ENCODE results near the gene CD82.

Gene CD82

DNA sequence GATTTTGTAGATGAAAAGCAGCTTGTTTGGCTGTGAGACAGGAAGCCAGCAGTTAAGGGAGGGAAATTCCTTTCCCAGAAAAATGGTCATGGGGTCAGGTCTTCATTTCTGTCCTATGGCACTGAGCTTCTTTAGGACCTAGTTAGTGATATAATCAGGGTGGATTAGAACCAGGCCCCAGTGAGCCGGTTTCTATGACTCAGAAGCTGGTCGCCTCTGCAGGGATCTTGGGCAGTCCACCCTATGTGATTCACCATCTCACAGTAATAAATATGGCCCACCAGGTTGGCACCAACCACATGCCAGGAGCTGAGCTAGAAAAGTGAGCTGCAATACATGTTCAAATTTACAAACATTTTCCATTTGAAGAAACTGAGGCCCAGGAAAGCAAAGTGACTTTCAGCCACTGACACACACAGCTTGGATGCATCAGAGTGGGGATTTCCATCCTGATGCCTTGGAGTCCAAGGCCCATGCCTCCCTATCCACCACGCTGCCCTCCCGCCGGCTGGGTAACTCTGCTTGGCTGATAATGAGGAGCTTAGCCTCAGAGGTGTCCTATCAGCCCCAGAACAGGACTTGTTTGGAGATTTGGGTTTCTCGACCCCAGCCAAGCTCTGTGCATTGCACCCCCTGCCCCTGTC lies 42.0 kb downstream of the CD82 start:
- no peaks in the 10 kb centered on the region for H3K9me2 ChIP-seq (replicated peaks; ENCODE audit: insufficient read depth, low read length)
- no peaks in the 10 kb centered on the region for H3K27me3 ChIP-seq (ENCODE audit: low read length)
- H3K27ac ChIP-seq (ENCODE audit: low read depth, low read length): peak overlapping the region; percentile 90
- H3K36me3 ChIP-seq (ENCODE audit: low read length): no peaks in the 10 kb centered on the region
- H3K4me3 ChIP-seq (ENCODE audit: insufficient read depth, low read length, poor library complexity, severe bottlenecking): no peak overlapping the region
- H4K20me1 ChIP-seq (ENCODE audit: low read depth, low read length): no peaks in the 10 kb centered on the region
- TF ChIP-seq CTCF (IDR thresholded peaks at IDR 0.05; ENCODE audit: insufficient read depth, low read length, poor library complexity, severe bottlenecking) (no peak), EZH2phosphoT487 (conservative IDR thresholded peaks at IDR 0.05; ENCODE audit: low read length) (no peak)
- H3K79me2 ChIP-seq (ENCODE audit: insufficient read depth, low read length): no peaks in the 10 kb centered on the region
- H3K9ac ChIP-seq (ENCODE audit: low read length): peak overlapping the region; percentile 45; the same call in 1 of the 2 replicates
- no peaks in the 10 kb centered on the region for H3K9me3 ChIP-seq (ENCODE audit: insufficient read depth, low read length)
- no peak overlapping the region for H2AFZ ChIP-seq (ENCODE audit: low read depth, low read length, severe bottlenecking)
- H3K4me2 ChIP-seq (ENCODE audit: low read depth, low read length, poor library complexity, severe bottlenecking): peak overlapping the region; percentile 50
- peaks cover 10% of the 10 kb centered on the region; the same call in 1 of the 2 replicates for H3F3A ChIP-seq (ENCODE audit: insufficient read depth)

DNA sequence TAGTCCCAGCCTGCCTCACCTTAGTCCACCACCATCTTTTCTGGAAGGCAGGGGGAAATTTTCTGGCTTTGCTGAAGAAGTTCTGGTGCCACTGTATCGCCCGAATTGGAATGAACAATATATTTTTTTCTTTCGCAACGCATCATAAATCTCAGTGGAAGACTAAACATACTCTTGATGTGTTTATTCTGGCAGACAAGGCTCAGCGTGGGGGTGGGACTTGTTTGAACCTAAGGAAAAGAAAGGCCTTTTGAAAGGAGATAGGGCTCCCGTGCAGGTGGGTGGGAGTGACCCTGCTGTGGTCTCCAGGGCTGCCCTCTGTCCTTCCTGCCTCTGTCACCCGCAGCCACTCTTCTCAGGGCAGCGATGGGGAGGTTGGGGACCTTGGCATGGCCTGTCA lies 42.5 kb downstream of the CD82 start:
- Histone ChIP-seq H3K9me3 (ENCODE audit: insufficient read depth, low read length) (no peaks in the 10 kb centered on the region), H3K4me2 (ENCODE audit: low read depth, low read length, poor library complexity, severe bottlenecking) (peak overlapping the region; percentile 50), H2AFZ (ENCODE audit: low read depth, low read length, severe bottlenecking) (no peak overlapping the region), H3K36me3 (ENCODE audit: low read length) (no peaks in the 10 kb centered on the region), H3K9ac (ENCODE audit: low read length) (peak overlapping the region; percentile 45; the same call in 1 of the 2 replicates), H3K27me3 (ENCODE audit: low read length) (no peaks in the 10 kb centered on the region), H3K4me3 (ENCODE audit: insufficient read depth, low read length, poor library complexity, severe bottlenecking) (no peak overlapping the region), H3F3A (ENCODE audit: insufficient read depth) (peaks cover 10% of the 10 kb centered on the region; the same call in 1 of the 2 replicates), H3K9me2 (replicated peaks; ENCODE audit: insufficient read depth, low read length) (no peaks in the 10 kb centered on the region), H3K27ac (ENCODE audit: low read depth, low read length) (peak overlapping the region; percentile 90), H3K79me2 (ENCODE audit: insufficient read depth, low read length) (no peaks in the 10 kb centered on the region), H4K20me1 (ENCODE audit: low read depth, low read length) (no peaks in the 10 kb centered on the region)
- TF ChIP-seq EZH2phosphoT487 (conservative IDR thresholded peaks at IDR 0.05; ENCODE audit: low read length) (no peak), CTCF (IDR thresholded peaks at IDR 0.05; ENCODE audit: insufficient read depth, low read length, poor library complexity, severe bottlenecking) (no peak)

DNA sequence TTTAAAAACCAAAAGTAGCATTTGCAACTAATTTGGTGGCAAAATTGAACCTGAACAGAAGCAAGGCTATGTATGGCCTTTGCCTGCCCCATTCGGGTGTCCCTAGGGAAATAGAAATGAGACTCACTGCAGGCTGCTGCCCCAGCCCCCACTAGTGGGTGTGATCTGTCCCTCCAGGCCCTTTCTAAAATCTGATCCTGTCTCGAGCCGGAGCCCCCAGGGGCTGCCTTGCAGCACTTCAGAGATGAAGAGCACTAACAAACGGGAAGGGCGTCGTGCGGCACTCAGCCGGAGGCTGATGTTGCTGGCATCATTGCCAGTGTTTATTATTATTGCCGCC lies 43.2 kb downstream of the CD82 start:
- peak overlapping the region; percentile 45; the same call in 1 of the 2 replicates for H3K9ac ChIP-seq (ENCODE audit: low read length)
- H3K27ac ChIP-seq (ENCODE audit: low read depth, low read length): peak overlapping the region; percentile 90

More for the DNA sequence above, 43.2 kb downstream of the CD82 start:
- Histone ChIP-seq H3K9me2 (replicated peaks; ENCODE audit: insufficient read depth, low read length) (no peaks in the 10 kb centered on the region), H3F3A (ENCODE audit: insufficient read depth) (peaks cover 10% of the 10 kb centered on the region; the same call in 1 of the 2 replicates), H3K27me3 (ENCODE audit: low read length) (no peaks in the 10 kb centered on the region), H3K4me3 (ENCODE audit: insufficient read depth, low read length, poor library complexity, severe bottlenecking) (no peak overlapping the region), H3K4me2 (ENCODE audit: low read depth, low read length, poor library complexity, severe bottlenecking) (peak overlapping the region; percentile 50), H3K9me3 (ENCODE audit: insufficient read depth, low read length) (no peaks in the 10 kb centered on the region), H2AFZ (ENCODE audit: low read depth, low read length, severe bottlenecking) (no peak overlapping the region), H3K79me2 (ENCODE audit: insufficient read depth, low read length) (no peaks in the 10 kb centered on the region), H4K20me1 (ENCODE audit: low read depth, low read length) (no peaks in the 10 kb centered on the region), H3K36me3 (ENCODE audit: low read length) (no peaks in the 10 kb centered on the region)
- TF ChIP-seq CTCF (IDR thresholded peaks at IDR 0.05; ENCODE audit: insufficient read depth, low read length, poor library complexity, severe bottlenecking): no peak
- TF ChIP-seq EZH2phosphoT487 (conservative IDR thresholded peaks at IDR 0.05; ENCODE audit: low read length): no peak

Measured in SU-DHL-6 (cell line).